ENCODE results near the gene ZFAND5.

ZFAND5 gene

DNA sequence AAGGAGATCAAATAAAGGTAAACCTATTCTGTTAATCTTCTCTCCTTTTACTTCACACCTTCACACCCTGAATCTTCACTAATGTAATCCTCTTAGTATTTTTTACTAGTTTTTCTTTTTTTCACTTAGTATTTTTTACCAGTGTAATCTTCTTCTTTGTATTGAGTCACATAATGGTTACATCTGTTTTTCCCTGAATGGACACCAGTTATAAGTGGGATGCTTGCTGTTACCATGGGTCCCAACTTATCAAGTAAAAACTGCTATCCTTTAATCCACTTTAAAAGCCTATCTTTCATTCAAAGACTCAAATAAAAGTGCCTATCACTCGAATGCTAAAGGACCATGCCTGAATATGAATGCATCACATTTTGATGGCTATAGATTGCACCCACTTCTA, 15.1 kb downstream of the ZFAND5 start:
- H3K27me3 ChIP-seq: no peaks in the 10 kb centered on the region
- no peak overlapping the region for H3K27ac ChIP-seq
- no peaks in the 10 kb centered on the region for H3K4me1 ChIP-seq (ENCODE audit: control insufficient read depth in 1 of 2, insufficient read depth in 1 of 2, low read depth in 1 of 2, low read length in 1 of 2)
- H3K9me3 ChIP-seq: no peaks in the 10 kb centered on the region
- peaks cover 21% of the 10 kb centered on the region for H3K36me3 ChIP-seq
- H3K4me3 ChIP-seq (ENCODE audit: low read depth in 1 of 2, low read length in 1 of 2): no peak overlapping the region
- TF ChIP-seq, protein P1, sequence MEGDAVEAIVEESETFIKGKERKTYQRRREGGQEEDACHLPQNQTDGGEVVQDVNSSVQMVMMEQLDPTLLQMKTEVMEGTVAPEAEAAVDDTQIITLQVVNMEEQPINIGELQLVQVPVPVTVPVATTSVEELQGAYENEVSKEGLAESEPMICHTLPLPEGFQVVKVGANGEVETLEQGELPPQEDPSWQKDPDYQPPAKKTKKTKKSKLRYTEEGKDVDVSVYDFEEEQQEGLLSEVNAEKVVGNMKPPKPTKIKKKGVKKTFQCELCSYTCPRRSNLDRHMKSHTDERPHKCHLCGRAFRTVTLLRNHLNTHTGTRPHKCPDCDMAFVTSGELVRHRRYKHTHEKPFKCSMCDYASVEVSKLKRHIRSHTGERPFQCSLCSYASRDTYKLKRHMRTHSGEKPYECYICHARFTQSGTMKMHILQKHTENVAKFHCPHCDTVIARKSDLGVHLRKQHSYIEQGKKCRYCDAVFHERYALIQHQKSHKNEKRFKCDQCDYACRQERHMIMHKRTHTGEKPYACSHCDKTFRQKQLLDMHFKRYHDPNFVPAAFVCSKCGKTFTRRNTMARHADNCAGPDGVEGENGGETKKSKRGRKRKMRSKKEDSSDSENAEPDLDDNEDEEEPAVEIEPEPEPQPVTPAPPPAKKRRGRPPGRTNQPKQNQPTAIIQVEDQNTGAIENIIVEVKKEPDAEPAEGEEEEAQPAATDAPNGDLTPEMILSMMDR (IDR thresholded peaks at IDR 0.05): no peak

DNA sequence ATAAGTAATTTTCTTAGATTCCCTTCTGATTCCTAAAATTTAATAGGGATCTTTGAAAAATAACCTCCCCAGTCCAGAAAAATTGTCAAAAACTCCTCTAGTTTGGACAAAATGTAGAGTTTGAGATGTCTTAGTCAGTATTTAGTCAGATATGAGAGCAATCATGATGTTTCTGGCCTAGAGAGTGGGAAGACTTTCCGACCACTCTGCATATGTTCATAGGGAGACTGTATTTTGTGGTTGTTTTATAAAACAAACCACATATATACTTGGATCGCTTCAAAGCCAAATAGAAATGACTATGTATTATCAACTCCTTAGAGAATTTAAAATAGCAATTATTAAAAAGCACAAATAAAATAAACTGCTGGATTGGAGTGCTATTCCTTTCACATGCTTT, 15.8 kb downstream of the ZFAND5 start:
- no peaks in the 10 kb centered on the region for H3K9me3 ChIP-seq
- H3K36me3 ChIP-seq: peaks cover 14% of the 10 kb centered on the region
- H3K4me3 ChIP-seq (ENCODE audit: low read depth in 1 of 2, low read length in 1 of 2): no peak overlapping the region
- no peaks in the 10 kb centered on the region for H3K27me3 ChIP-seq
- no peak overlapping the region for H3K27ac ChIP-seq
- TF ChIP-seq, protein P1 (IDR thresholded peaks at IDR 0.05): no peak
- H3K4me1 ChIP-seq (ENCODE audit: control insufficient read depth in 1 of 2, insufficient read depth in 1 of 2, low read depth in 1 of 2, low read length in 1 of 2): no peaks in the 10 kb centered on the region

DNA sequence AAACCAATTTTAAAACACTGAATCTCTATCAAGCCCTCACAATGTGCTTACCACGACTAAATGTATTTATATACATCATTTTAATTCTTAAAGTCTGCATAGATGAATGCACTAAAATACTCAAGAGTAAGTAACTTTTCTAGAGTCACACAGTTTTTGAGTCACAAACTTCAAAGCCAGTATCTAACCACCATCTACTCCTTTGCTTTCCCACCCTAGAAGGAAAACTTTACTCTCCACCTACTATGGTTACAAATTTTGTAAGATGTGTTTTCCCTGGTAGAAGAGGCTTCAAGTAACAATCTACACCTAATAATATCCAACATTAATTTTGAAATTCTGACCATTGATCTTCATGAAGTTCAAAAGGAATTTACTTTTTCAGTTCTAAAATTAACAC, 18.7 kb downstream of the ZFAND5 start:
- TF ChIP-seq, protein P1 (IDR thresholded peaks at IDR 0.05): no peak
- Histone ChIP-seq H3K4me1 (ENCODE audit: control insufficient read depth in 1 of 2, insufficient read depth in 1 of 2, low read depth in 1 of 2, low read length in 1 of 2) (no peaks in the 10 kb centered on the region), H3K27ac (no peak overlapping the region), H3K36me3 (no peaks in the 10 kb centered on the region), H3K4me3 (ENCODE audit: low read depth in 1 of 2, low read length in 1 of 2) (no peak overlapping the region), H3K9me3 (no peaks in the 10 kb centered on the region), H3K27me3 (no peaks in the 10 kb centered on the region)

DNA sequence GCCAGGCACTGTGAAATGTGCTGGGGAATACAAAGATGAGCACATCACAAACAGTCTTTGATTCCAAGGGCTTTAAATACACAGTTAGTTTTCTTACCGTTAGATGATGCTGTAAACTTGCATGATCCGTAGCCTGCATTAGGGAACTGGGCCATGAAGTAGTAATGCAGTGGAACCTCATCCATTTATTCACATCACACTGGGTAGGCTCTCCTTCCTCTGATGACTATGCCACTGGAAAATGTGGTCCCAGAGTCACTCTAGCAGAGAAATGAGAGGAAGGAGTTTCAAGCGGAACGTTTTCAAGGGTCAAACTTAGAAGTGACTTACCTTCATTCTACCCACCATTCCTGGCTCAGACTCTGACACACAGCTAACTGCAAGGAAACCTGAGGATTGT, 26.4 kb downstream of the ZFAND5 start:
- Histone ChIP-seq H3K9me3 (no peaks in the 10 kb centered on the region), H3K27me3 (no peaks in the 10 kb centered on the region), H3K4me3 (ENCODE audit: low read depth in 1 of 2, low read length in 1 of 2) (no peak overlapping the region), H3K4me1 (ENCODE audit: control insufficient read depth in 1 of 2, insufficient read depth in 1 of 2, low read depth in 1 of 2, low read length in 1 of 2) (no peaks in the 10 kb centered on the region), H3K36me3 (no peaks in the 10 kb centered on the region), H3K27ac (no peak overlapping the region)
- TF ChIP-seq, protein P1 (IDR thresholded peaks at IDR 0.05): no peak

DNA sequence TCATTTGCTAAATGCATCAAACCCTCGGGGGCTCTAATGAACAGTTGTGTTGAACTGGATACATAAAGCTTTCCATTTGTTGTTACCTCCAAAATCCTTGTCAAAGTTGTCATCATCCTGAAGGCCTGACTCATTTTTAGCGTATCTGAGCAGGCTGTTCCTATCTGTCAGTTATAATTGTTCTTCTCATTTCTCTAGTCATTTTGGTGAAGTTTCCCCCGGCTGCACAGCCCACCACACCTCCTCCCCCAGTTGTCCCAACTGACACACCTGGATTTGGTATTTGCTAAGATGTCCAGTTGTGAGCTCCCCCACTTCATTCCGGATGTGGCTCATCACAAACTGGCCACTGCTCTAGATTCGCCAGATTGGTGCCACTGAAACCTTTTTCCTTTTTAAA, 27.7 kb downstream of the ZFAND5 start:
- no peak overlapping the region for H3K4me3 ChIP-seq (ENCODE audit: low read depth in 1 of 2, low read length in 1 of 2)
- TF ChIP-seq, protein P1 (IDR thresholded peaks at IDR 0.05): no peak
- H3K9me3 ChIP-seq: no peaks in the 10 kb centered on the region
- H3K27me3 ChIP-seq: no peaks in the 10 kb centered on the region
- no peak overlapping the region for H3K27ac ChIP-seq
- no peaks in the 10 kb centered on the region for H3K36me3 ChIP-seq
- H3K4me1 ChIP-seq (ENCODE audit: control insufficient read depth in 1 of 2, insufficient read depth in 1 of 2, low read depth in 1 of 2, low read length in 1 of 2): no peaks in the 10 kb centered on the region
